Measurements from ENCODE around the gene MICU1. TPM values are rescaled to one million over a fixed set of nuclear protein-coding genes. Genes with fewer than 3 reads are reported as not detected.

The MICU1 gene
- polyA plus RNA-seq, 1 donor (not counting 4 experiments of a cell fraction or from before 2014, with no cell fraction given): 19.4 TPM

DNA sequence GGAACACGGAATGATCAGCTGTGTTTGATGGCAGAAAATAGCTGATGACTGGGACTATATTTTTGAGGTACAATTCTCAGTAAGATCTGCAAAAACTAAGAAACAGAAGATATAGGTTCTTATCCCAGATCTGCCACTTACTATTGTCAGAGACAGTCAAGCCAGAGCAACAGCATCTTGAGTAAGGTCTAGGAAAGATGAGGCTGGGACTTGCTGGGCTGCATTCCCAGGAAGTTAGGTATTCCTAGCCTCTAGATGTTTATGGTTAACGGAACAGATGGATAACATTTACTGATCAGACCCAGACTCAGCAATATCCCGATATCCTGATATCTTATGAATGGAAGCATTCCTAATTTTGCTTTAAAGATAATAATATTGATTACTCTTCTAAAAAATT lies 202.5 kb downstream of the MICU1 start:
- Histone ChIP-seq H3K4me2 (ENCODE audit: control insufficient read depth, extremely low read depth, insufficient read depth, low read depth, low read length) (no peak overlapping the region), H3K9me1 (ENCODE audit: control insufficient read depth, extremely low read depth, insufficient read depth, low read length) (no peaks in the 10 kb centered on the region), H3K9ac (ENCODE audit: control insufficient read depth, extremely low read depth, insufficient read depth, low read length) (no peak overlapping the region), H3K79me2 (ENCODE audit: control insufficient read depth, insufficient read depth, low read length) (no peaks in the 10 kb centered on the region), H4K20me1 (ENCODE audit: control insufficient read depth, extremely low read depth, insufficient read depth, low read length) (no peaks in the 10 kb centered on the region), H3K27me3 (ENCODE audit: control insufficient read depth, extremely low read depth, insufficient read depth, low read length) (no peaks in the 10 kb centered on the region), H3K4me1 (ENCODE audit: control insufficient read depth, extremely low read depth, insufficient read depth, low read length) (no peaks in the 10 kb centered on the region), H3K9me3 (ENCODE audit: control insufficient read depth, low read depth, low read length) (no peaks in the 10 kb centered on the region), H3K27ac (ENCODE audit: control insufficient read depth, insufficient read depth, low read length) (no peak overlapping the region), H2AFZ (ENCODE audit: control insufficient read depth, low read length) (no peak overlapping the region), H3K36me3 (ENCODE audit: control insufficient read depth in 2 of 2, extremely low read depth in 1 of 2, insufficient read depth in 2 of 2, low read length in 2 of 2) (peaks cover 0 to 5% of the 10 kb centered on the region in 2 experiments), H3K4me3 (ENCODE audit: control insufficient read depth in 2 of 3, extremely low read depth in 1 of 3, insufficient read depth in 2 of 3, low read depth in 1 of 3, low read length in 3 of 3) (no peak overlapping the region)
- FAIRE-seq (no peak), DNase-seq (ENCODE audit: low read depth, low spot score) (no peak)
- dilution Hi-C loops (cut with MboI; ENCODE audit: extremely low pct_ligation_motif_present, low sequenced_read_pairs): no loop called here
- TF ChIP-seq CTCF (optimal IDR thresholded peaks at IDR 0.05 in 1 of 3, IDR thresholded peaks at IDR 0.05 in 1 of 3, conservative IDR thresholded peaks at IDR 0.05 in 1 of 3; ENCODE audit: extremely low read depth in 1 of 3, insufficient read depth in 2 of 3, low read length in 3 of 3): no peak
- no peak for TF ChIP-seq EZH2 (IDR thresholded peaks at IDR 0.05; ENCODE audit: low read length)

GRCh38 chr10:72421885-72422540 lies 203.9 kb downstream of the MICU1 start:
- no peaks in the 10 kb centered on the region for H3K4me1 ChIP-seq (ENCODE audit: control insufficient read depth, extremely low read depth, insufficient read depth, low read length)

More at GRCh38 chr10:72421885-72422540, 203.9 kb downstream of the MICU1 start:
- Histone ChIP-seq H3K9me1 (ENCODE audit: control insufficient read depth, extremely low read depth, insufficient read depth, low read length) (no peaks in the 10 kb centered on the region), H3K27ac (ENCODE audit: control insufficient read depth, insufficient read depth, low read length) (no peak overlapping the region), H4K20me1 (ENCODE audit: control insufficient read depth, extremely low read depth, insufficient read depth, low read length) (no peaks in the 10 kb centered on the region), H3K9me3 (ENCODE audit: control insufficient read depth, low read depth, low read length) (no peaks in the 10 kb centered on the region), H3K9ac (ENCODE audit: control insufficient read depth, extremely low read depth, insufficient read depth, low read length) (no peak overlapping the region), H3K4me2 (ENCODE audit: control insufficient read depth, extremely low read depth, insufficient read depth, low read depth, low read length) (no peak overlapping the region), H3K27me3 (ENCODE audit: control insufficient read depth, extremely low read depth, insufficient read depth, low read length) (no peaks in the 10 kb centered on the region), H3K79me2 (ENCODE audit: control insufficient read depth, insufficient read depth, low read length) (no peaks in the 10 kb centered on the region), H3K4me3 (ENCODE audit: control insufficient read depth in 2 of 3, extremely low read depth in 1 of 3, insufficient read depth in 2 of 3, low read depth in 1 of 3, low read length in 3 of 3) (no peak overlapping the region), H3K36me3 (ENCODE audit: control insufficient read depth in 2 of 2, extremely low read depth in 1 of 2, insufficient read depth in 2 of 2, low read length in 2 of 2) (peaks cover 0 to 5% of the 10 kb centered on the region in 2 experiments), H2AFZ (ENCODE audit: control insufficient read depth, low read length) (no peak overlapping the region)
- TF ChIP-seq CTCF (optimal IDR thresholded peaks at IDR 0.05 in 1 of 3, IDR thresholded peaks at IDR 0.05 in 1 of 3, conservative IDR thresholded peaks at IDR 0.05 in 1 of 3; ENCODE audit: extremely low read depth in 1 of 3, insufficient read depth in 2 of 3, low read length in 3 of 3): no peak
- no peak for TF ChIP-seq EZH2 (IDR thresholded peaks at IDR 0.05; ENCODE audit: low read length)
- FAIRE-seq (no peak), DNase-seq (ENCODE audit: low read depth, low spot score) (no peak)
- dilution Hi-C loops (cut with MboI; ENCODE audit: extremely low pct_ligation_motif_present, low sequenced_read_pairs): no loop called here

Data from keratinocyte (primary cell).